Keratinocyte (primary cell): ENCODE data around the gene HAVCR2. TPM values are rescaled to one million over a fixed set of nuclear protein-coding genes. Genes with fewer than 3 reads are reported as not detected.

Experiments
- DNase-seq: peaks from one replicate; pipeline ENCODE4 v3.0.0-alpha.2; 2011; ENCODE audit warnings: low read depth, missing footprints, low spot score
- FAIRE-seq: peaks from 2 replicates; lab custom pipeline; 2011; peaks lifted over from hg19 to GRCh38; lab: Jason Lieb, UNC
- H2AFZ ChIP-seq: 2 replicates; pipeline ENCODE4 v1.6.0; 2012; ENCODE audit warnings: low read length, control low read depth, inconsistent platforms; ENCODE audit not compliant: control insufficient read depth
- H3K27ac ChIP-seq: 2 replicates; pipeline ENCODE4 v1.5.1; 2011; ENCODE audit warnings: low read length; ENCODE audit not compliant: control insufficient read depth, insufficient read depth
- H3K27me3 ChIP-seq: 3 replicates; pipeline ENCODE4 v1.6.0; 2011; ENCODE audit warnings: low read length; ENCODE audit not compliant: control insufficient read depth, insufficient read depth; ENCODE audit errors: extremely low read depth
- H3K36me3 ChIP-seq, 2 experiments: 2 replicates in 1 of 2; 3 replicates in 1 of 2; pipeline ENCODE4 v1.5.1; 2011; ENCODE audit warnings: low read length in 2 of 2, mild to moderate bottlenecking in 1 of 2; ENCODE audit not compliant: control insufficient read depth in 2 of 2, insufficient read depth in 2 of 2; ENCODE audit errors: extremely low read depth in 1 of 2
- H3K4me1 ChIP-seq: 3 replicates; pipeline ENCODE4 v1.5.1; 2011; ENCODE audit warnings: low read length; ENCODE audit not compliant: control insufficient read depth, insufficient read depth; ENCODE audit errors: extremely low read depth
- H3K4me2 ChIP-seq: 3 replicates; pipeline ENCODE4 v1.6.0; 2011; ENCODE audit warnings: low read depth, low read length; ENCODE audit not compliant: control insufficient read depth, insufficient read depth; ENCODE audit errors: extremely low read depth
- H3K4me3 ChIP-seq, 3 experiments: fragments of 200-600 bp in 1 of 3; sonication (generic) in 1 of 3; 2 replicates in 2 of 3; 3 replicates in 1 of 3; pipeline ENCODE4 v1.5.1; 2011 to 2016; ENCODE audit warnings: low read length in 3 of 3, mild to moderate bottlenecking in 3 of 3, control low read depth in 2 of 3, inconsistent platforms in 1 of 3, low read depth in 1 of 3, mixed read lengths in 1 of 3, mixed run types in 1 of 3, moderate library complexity in 1 of 3; ENCODE audit not compliant: control insufficient read depth in 2 of 3, insufficient read depth in 2 of 3; ENCODE audit errors: extremely low read depth in 1 of 3
- H3K79me2 ChIP-seq: 2 replicates; pipeline ENCODE4 v1.6.0; 2012; ENCODE audit warnings: low read length; ENCODE audit not compliant: control insufficient read depth, insufficient read depth
- H3K9ac ChIP-seq: 3 replicates; pipeline ENCODE4 v1.6.0; 2011; ENCODE audit warnings: low read length; ENCODE audit not compliant: control insufficient read depth, insufficient read depth; ENCODE audit errors: extremely low read depth
- H3K9me1 ChIP-seq: 3 replicates; pipeline ENCODE4 v1.6.0; 2011; ENCODE audit warnings: low read length; ENCODE audit not compliant: control insufficient read depth, insufficient read depth; ENCODE audit errors: extremely low read depth
- H3K9me3 ChIP-seq: 2 replicates; pipeline ENCODE4 v1.5.1; 2012; ENCODE audit warnings: low read depth, low read length; ENCODE audit not compliant: control insufficient read depth
- H4K20me1 ChIP-seq: 3 replicates; pipeline ENCODE4 v1.6.0; 2011; ENCODE audit warnings: low read length; ENCODE audit not compliant: control insufficient read depth, insufficient read depth; ENCODE audit errors: extremely low read depth
- CTCF ChIP-seq, 3 experiments: IDR thresholded peaks in 1 of 3; conservative IDR thresholded peaks in 1 of 3; optimal IDR thresholded peaks in 1 of 3; 2 replicates in 2 of 3; 3 replicates in 1 of 3; pipeline versions ENCODE3 to v1.5.1; 2011; ENCODE audit warnings: low read length in 3 of 3, mild to moderate bottlenecking in 3 of 3, moderate library complexity in 2 of 3, control low read depth in 1 of 3, inconsistent platforms in 1 of 3; ENCODE audit not compliant: insufficient read depth in 2 of 3; ENCODE audit errors: extremely low read depth in 1 of 3
- EZH2 ChIP-seq: IDR thresholded peaks from one replicate; pipeline ENCODE4 v1.6.1; 2012; ENCODE audit warnings: inconsistent platforms, mild to moderate bottlenecking, low read length, moderate library complexity
- dilution Hi-C: fragments of 300-500 bp; cut with MboI; formaldehyde crosslinking; loops from one replicate; pipeline ENCODE4 v1.7.0; 2020; ENCODE audit warnings: low sequenced_read_pairs; ENCODE audit not compliant: extremely low pct_ligation_motif_present
- polyA plus RNA-seq, 5 experiments: library from polyadenylated mRNA; depleted of rRNA in 3 of 5; stranded (reverse) in 3 of 5; stranded (forward) in 1 of 5; unstranded in 1 of 5; fragments of >200 nt; gene quantifications; 1 replicate in 1 of 5; 2 replicates in 3 of 5; 3 replicates in 1 of 5; pipeline versions ENCODE4 v1.2.1 to v1.2.3, GENCODE V29; 2011 to 2012; ENCODE audit warnings: missing spikeins in 2 of 5, low read depth in 1 of 5, low replicate concordance in 1 of 5

Gene HAVCR2
- polyA plus RNA-seq, 1 donor (not counting 4 experiments of a cell fraction or from before 2014, with no cell fraction given): 0.03 TPM

GRCh38 chr5:157142317-157143126 lies 33.7 kb upstream of the HAVCR2 start, which contains the start of gene MED7:
Gene MED7, minus strand, starts transcription at chr5:157142865. Its CDS starts 3,434 bp downstream, at chr5:157139431.
- dilution Hi-C loops: no loop called here
- Histone ChIP-seq H3K4me1 (peaks cover 4% of the 10 kb centered on the region), H3K9me3 (no peaks in the 10 kb centered on the region), H3K36me3 (peaks cover 4 to 12% of the 10 kb centered on the region in 2 experiments), H3K9ac (peak within 1 kb of the TSS; percentile 95), H3K79me2 (peaks cover 31% of the 10 kb centered on the region), H2AFZ (peak within 1 kb of the TSS; percentile 98), H3K27ac (peak within 1 kb of the TSS; percentile 93), H3K4me2 (peak within 1 kb of the TSS; percentile 83), H3K9me1 (no peaks in the 10 kb centered on the region), H3K27me3 (no peaks in the 10 kb centered on the region), H3K4me3 (peak within 1 kb of the TSS; percentile 94 to 98 (median 95)), H4K20me1 (no peaks in the 10 kb centered on the region)
- TF ChIP-seq EZH2 (no peak), CTCF (optimal IDR thresholded peaks at IDR 0.05 in 1 of 3, IDR thresholded peaks at IDR 0.05 in 1 of 3, conservative IDR thresholded peaks at IDR 0.05 in 1 of 3; ENCODE audit: extremely low read depth in 1 of 3, insufficient read depth in 2 of 3, low read length in 3 of 3) (no peak)
- DNase-seq (peak; percentile 84), FAIRE-seq (peak; percentile 94)

GRCh38 chr5:157137691-157138090 lies 28.8 kb upstream of the HAVCR2 start:
- Histone ChIP-seq H2AFZ (no peak overlapping the region), H3K9me3 (no peaks in the 10 kb centered on the region), H3K9ac (no peak overlapping the region), H3K27me3 (no peaks in the 10 kb centered on the region), H3K4me3 (no peak overlapping the region), H3K27ac (no peak overlapping the region), H3K36me3 (peaks cover 4 to 14% of the 10 kb centered on the region in 2 experiments), H3K79me2 (peaks cover 31% of the 10 kb centered on the region), H4K20me1 (no peaks in the 10 kb centered on the region), H3K9me1 (no peaks in the 10 kb centered on the region), H3K4me1 (no peaks in the 10 kb centered on the region), H3K4me2 (no peak overlapping the region)
- TF ChIP-seq EZH2: no peak
- TF ChIP-seq CTCF (optimal IDR thresholded peaks at IDR 0.05 in 1 of 3, IDR thresholded peaks at IDR 0.05 in 1 of 3, conservative IDR thresholded peaks at IDR 0.05 in 1 of 3; ENCODE audit: extremely low read depth in 1 of 3, insufficient read depth in 2 of 3, low read length in 3 of 3): no peak
- DNase-seq (no peak), FAIRE-seq (no peak)
- dilution Hi-C loops: no loop called here
